ENCODE data around the gene TSPO2. TPM values are rescaled to one million over a fixed set of nuclear protein-coding genes. Genes with fewer than 3 reads are reported as not detected.

Gene TSPO2, protein sequence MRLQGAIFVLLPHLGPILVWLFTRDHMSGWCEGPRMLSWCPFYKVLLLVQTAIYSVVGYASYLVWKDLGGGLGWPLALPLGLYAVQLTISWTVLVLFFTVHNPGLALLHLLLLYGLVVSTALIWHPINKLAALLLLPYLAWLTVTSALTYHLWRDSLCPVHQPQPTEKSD
- total RNA-seq: not detected in 2 replicates

GRCh38 chr6:41042226-41043055 lies at the start of gene TSPO2:
TSPO2 (plus strand) TSS chr6:41042467; CDS start chr6:41042986, 519 bp downstream.

DNA sequence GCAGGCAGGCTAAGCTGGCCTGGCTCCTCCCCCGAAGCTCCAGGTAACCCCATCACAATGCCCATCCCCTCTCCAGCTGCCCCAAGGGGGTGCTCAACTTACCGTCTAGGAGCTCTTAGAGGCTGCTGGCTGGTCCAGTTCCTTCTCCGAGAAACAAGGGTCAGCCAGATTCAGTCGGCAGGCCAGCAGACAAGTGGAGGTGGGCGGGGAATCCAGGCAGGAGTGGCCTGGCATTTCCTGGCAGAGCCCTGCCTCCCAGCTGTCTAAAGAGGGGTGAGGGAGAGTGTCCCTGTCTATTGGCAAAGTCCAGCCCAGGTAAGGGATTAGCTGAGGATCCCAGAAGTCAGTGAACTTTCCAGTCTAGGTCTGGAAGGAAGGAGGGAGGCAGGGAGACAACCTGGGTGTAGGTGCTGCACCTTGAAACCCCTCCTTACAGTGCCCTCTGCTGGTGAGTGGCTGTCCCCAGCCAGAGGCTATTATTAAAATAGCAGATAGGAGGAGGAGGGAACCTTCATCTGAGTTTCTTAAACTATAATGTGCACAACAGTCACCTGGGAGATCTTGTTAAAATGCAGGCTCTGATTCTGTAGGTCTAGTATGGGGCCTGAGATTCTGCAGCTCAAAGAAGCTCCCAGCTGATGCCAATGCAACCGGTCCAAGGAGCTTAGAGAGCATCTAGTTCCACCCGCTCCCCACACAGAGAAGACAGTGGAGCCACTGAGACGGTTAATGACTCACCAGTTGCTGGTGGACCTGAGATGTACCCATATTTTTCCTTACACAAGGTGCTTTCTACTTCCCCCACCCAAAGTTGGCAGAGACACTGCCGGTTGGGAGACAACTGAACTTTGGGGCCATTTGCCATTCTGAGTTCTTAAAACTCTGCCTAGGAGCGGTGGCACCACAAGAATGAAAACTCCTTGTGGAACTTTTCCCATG lies 2.9 kb upstream of the TSPO2 start, which contains the start of gene UNC5CL:
Gene UNC5CL, minus strand, starts transcription at position 162 of the 939 bp plus-strand sequence. CDS start 4,147 bp downstream, outside the sequence.

GRCh38 chr6:41053041-41053440 lies 10.8 kb downstream of the TSPO2 start, which contains the start of gene APOBEC2:
APOBEC2 (plus strand) TSS chr6:41053202; CDS start chr6:41053348, 146 bp downstream.

GRCh38 chr6:41071923-41072835 lies 29.9 kb downstream of the TSPO2 start, which contains the start of gene OARD1:
OARD1 (minus strand) TSS chr6:41072356; CDS start chr6:41071634, 722 bp downstream.

DNA sequence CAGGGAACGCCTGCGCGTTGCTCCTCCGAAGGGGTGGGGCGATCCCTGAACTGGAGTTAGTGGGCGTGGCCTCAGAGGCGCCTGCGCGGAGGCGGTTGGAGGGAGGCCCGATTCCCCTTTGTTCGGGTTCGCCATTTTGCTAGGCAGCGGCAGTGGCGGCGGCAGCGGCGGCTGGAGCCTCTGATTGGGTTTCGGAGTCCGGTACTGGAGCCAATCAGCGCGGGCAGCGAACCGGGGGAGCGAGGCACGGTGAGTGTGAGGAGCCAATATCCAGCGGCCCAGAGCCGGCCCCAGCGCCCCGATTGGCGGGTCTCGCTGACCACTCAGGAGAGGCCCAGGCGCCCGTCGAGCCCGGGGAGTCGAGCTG lies 30.6 kb downstream of the TSPO2 start, which contains the start of gene NFYA:
Gene NFYA, plus strand, starts transcription at position 139 of the 367 bp plus-strand sequence. CDS start 6,116 bp downstream, outside the sequence.

Other genes starting within 250 kb of the TSPO2 start
- under 0.01 and 0.15 TPM in 2 replicates for gene UNC5CL, start 3.2 kb upstream of the TSPO2 start, total RNA-seq
- not detected in 2 replicates for gene APOBEC2, start 10.7 kb downstream of the TSPO2 start, total RNA-seq
- gene OARD1, start 29.9 kb downstream of the TSPO2 start, total RNA-seq: 8.8 and 15.0 TPM in 2 replicates
- gene NFYA, start 30.5 kb downstream of the TSPO2 start, total RNA-seq: 12.6 and 16.1 TPM in 2 replicates
- gene TREML1, start 111.9 kb downstream of the TSPO2 start, total RNA-seq: not detected in 2 replicates
- not detected in 2 replicates for gene TREM2, start 120.6 kb downstream of the TSPO2 start, total RNA-seq
- gene TREML2, start 158.7 kb downstream of the TSPO2 start, total RNA-seq: not detected in 2 replicates
- gene TREML4, start 185.9 kb downstream of the TSPO2 start, total RNA-seq: not detected in 2 replicates
- gene TREM1, start 244.2 kb downstream of the TSPO2 start, total RNA-seq: 0.15 TPM in 1 of 2 replicates, not detected in the other

Data from bronchus fibroblast of lung (primary cell).